ENCODE data around the gene C3orf18.

C3orf18 gene

DNA sequence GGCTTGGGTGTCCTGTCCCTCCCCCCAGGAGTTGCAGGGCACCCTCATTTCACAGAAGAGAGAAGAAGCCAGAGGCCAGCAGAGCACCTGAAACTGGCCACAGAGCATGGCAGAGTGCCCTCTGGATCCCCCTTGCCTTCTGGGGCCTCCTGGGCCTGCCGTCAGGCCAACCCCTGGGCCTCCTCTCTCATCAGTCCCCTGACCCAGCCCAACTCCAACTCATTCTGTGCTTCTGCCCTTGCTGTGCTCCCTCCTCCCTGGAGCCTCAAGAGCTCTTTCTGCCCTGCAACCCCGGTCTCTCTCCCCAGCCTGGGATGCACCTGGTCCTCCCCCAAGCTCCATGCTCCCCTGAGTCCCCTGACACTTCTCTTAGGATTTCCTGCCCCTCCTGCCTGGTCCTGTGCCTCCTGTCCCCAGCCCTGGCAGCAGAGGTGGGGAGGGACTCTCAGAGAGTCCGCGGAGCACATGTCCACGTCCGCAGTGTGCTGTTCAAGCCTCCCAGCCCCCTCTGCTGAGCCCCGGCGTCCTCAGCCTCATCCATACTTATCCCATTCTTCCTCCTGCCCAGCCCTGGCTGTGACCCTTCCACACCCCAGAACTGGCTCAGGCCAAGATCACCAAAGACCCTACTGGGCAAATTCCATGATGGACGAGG, 33.6 kb downstream of the C3orf18 start:
- H3K9me3 Mint-ChIP-seq: no peaks in the 10 kb centered on the region
- no peaks in the 10 kb centered on the region for H3K4me1 Mint-ChIP-seq (ENCODE audit: low read depth)
- H3K27me3 Mint-ChIP-seq: peaks cover 16% of the 10 kb centered on the region
- no peak overlapping the region for H3K4me3 Mint-ChIP-seq
- no peak overlapping the region for H3K27ac Mint-ChIP-seq
- H3K36me3 Mint-ChIP-seq (ENCODE audit: low read depth): no peaks in the 10 kb centered on the region

- Mint-ChIP-seq H3K4me3 (no peak overlapping the region), H3K4me1 (ENCODE audit: low read depth) (no peaks in the 10 kb centered on the region), H3K27me3 (peaks cover 20% of the 10 kb centered on the region), H3K9me3 (no peaks in the 10 kb centered on the region), H3K36me3 (ENCODE audit: low read depth) (no peaks in the 10 kb centered on the region), H3K27ac (no peak overlapping the region)
These were observed 34.2 kb downstream of the C3orf18 start for GRCh38 chr3:50533316-50533715.

DNA sequence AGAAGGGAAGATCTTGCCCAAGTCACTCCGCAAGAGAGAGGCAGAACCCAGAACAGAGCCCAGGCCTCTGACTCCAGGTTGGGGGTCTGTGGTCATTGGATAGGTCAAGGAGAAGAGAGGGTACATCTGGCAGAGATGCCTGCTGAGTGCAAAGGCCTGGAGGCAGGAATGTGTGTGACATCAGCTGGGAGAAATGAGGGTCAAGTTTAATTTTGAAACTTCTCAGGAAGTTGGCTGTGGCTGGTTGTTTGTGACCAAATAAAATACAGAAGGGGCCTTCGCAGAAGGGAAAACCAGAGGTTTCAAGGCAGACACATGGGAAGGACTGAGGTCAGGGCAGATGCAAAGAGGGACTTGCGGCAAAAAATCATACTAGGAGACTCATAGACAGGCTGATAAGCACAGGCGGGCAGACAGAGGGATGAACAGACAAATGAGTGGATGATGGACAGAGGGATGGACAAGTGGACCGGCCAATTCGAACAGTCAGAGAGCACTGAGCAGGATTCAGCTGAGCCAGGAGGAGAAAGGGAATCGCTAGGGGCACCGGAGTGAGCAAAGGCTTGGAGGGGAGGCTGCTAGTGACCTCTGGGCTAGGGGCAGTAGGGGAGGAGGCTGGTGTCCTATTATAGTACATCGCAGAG, 35.4 kb downstream of the C3orf18 start:
- H3K36me3 Mint-ChIP-seq (ENCODE audit: low read depth): no peaks in the 10 kb centered on the region
- H3K27ac Mint-ChIP-seq: no peak overlapping the region
- H3K4me3 Mint-ChIP-seq: no peak overlapping the region
- peaks cover 20% of the 10 kb centered on the region for H3K27me3 Mint-ChIP-seq
- no peaks in the 10 kb centered on the region for H3K4me1 Mint-ChIP-seq (ENCODE audit: low read depth)
- H3K9me3 Mint-ChIP-seq: no peaks in the 10 kb centered on the region

GRCh38 chr3:50531201-50531600, 36.3 kb downstream of the C3orf18 start:
- no peaks in the 10 kb centered on the region for H3K9me3 Mint-ChIP-seq
- H3K27me3 Mint-ChIP-seq: peaks cover 20% of the 10 kb centered on the region
- H3K4me3 Mint-ChIP-seq: no peak overlapping the region
- H3K27ac Mint-ChIP-seq: no peak overlapping the region
- H3K36me3 Mint-ChIP-seq (ENCODE audit: low read depth): no peaks in the 10 kb centered on the region
- H3K4me1 Mint-ChIP-seq (ENCODE audit: low read depth): no peaks in the 10 kb centered on the region

DNA sequence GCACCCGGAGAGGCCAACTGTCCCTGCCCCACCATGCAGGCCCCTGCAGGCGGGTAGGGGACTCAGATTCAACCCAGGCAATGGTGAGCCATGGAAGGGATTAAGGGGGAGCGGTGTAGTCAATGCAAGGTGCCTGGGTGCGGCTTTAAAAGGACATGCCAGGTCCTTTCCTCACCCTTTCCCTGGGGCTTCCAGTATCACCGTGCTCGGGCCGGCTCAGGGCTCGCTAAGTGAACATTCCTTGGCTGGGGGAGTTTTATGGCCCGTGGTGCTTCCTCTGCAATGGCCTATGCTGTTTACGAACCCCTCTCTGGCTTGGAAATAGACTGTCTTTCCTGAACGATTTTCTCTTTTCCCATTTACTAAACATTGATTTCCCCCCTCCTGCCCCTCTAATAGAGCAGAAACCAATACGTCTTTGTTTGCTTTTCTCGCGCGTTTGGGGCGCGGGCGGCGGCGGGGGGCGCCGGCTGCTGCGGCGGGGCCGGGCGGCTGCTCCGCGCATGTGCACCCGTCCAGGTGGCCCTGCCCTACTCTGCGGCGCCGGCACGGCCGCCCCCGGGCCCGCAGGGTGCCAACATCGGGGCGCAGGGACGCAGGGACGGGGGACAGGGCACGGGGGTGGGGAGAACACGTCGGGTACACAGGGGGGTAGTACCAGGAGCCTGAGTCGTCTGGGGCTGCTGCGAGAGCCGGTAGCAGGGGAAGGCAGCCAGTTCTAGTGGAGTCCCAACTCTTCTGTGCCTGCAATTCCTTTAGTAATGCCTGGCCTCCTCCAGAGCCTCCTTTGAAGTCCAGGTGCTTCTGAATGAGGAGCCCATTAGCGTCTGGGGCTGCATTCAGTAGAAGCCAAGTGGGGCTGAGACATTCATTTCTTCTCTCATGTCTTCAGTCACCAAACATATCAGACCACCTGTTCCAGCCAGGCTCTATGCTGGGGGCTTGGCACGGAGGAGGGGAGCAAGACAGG, 37.3 kb downstream of the C3orf18 start:
- peaks cover 20% of the 10 kb centered on the region for H3K27me3 Mint-ChIP-seq
- H3K4me3 Mint-ChIP-seq: no peak overlapping the region
- H3K27ac Mint-ChIP-seq: no peak overlapping the region

DNA sequence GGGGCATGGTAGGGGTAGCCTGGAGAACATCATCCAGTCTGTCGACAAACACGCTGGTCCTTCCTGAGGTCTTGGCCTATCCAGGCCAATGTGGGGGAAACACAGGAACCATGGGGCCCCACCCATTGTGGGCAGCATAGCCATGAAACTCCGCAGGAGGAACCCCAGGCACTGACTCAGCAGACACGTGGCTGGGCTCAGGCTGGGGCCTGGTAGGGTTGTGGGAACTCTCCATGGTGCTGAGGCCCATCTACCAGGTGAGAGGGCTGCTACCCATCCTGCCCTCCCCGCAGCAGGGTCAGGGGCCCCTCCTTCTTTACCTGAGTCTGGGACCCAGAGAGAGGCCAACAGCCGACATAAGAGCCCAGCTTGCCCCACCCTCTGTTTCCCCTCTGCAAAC, 41.6 kb downstream of the C3orf18 start:
- Mint-ChIP-seq H3K27ac (no peak overlapping the region), H3K4me1 (ENCODE audit: low read depth) (peaks cover 3% of the 10 kb centered on the region), H3K27me3 (peaks cover 14% of the 10 kb centered on the region), H3K4me3 (no peak overlapping the region), H3K36me3 (ENCODE audit: low read depth) (no peaks in the 10 kb centered on the region), H3K9me3 (no peaks in the 10 kb centered on the region)

More for the DNA sequence above, 37.3 kb downstream of the C3orf18 start:
- Mint-ChIP-seq H3K4me1 (ENCODE audit: low read depth) (peaks cover 3% of the 10 kb centered on the region), H3K36me3 (ENCODE audit: low read depth) (no peaks in the 10 kb centered on the region), H3K9me3 (no peaks in the 10 kb centered on the region)

- Mint-ChIP-seq H3K27ac (no peak overlapping the region), H3K27me3 (peaks cover 14% of the 10 kb centered on the region), H3K4me3 (no peak overlapping the region), H3K36me3 (ENCODE audit: low read depth) (no peaks in the 10 kb centered on the region), H3K9me3 (no peaks in the 10 kb centered on the region), H3K4me1 (ENCODE audit: low read depth) (peaks cover 3% of the 10 kb centered on the region)
These were observed 42.2 kb downstream of the C3orf18 start for GRCh38 chr3:50525191-50525910.

DNA sequence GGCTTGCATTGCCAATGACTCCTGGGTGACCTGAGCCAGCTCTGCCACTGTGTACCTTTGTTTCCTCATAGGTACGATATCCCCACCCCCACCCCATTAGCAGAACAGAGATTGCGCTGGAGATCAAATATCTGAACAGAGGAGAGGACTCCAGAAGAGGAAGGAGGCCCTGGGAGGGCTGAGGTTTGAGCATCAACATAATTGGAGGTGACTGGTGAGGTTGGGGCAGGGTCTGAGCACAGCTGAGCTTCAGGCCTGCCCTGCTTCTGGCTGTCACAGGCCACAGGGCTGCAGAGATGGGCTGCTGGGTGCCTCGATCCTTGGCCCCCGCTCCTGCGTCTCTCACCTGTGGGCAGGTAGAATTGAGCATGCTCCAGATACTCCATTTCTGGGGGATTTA, 42.8 kb downstream of the C3orf18 start:
- no peak overlapping the region for H3K27ac Mint-ChIP-seq
- H3K9me3 Mint-ChIP-seq: no peaks in the 10 kb centered on the region
- peaks cover 3% of the 10 kb centered on the region for H3K4me1 Mint-ChIP-seq (ENCODE audit: low read depth)
- no peak overlapping the region for H3K4me3 Mint-ChIP-seq
- H3K27me3 Mint-ChIP-seq: peaks cover 9% of the 10 kb centered on the region
- H3K36me3 Mint-ChIP-seq (ENCODE audit: low read depth): no peaks in the 10 kb centered on the region

DNA sequence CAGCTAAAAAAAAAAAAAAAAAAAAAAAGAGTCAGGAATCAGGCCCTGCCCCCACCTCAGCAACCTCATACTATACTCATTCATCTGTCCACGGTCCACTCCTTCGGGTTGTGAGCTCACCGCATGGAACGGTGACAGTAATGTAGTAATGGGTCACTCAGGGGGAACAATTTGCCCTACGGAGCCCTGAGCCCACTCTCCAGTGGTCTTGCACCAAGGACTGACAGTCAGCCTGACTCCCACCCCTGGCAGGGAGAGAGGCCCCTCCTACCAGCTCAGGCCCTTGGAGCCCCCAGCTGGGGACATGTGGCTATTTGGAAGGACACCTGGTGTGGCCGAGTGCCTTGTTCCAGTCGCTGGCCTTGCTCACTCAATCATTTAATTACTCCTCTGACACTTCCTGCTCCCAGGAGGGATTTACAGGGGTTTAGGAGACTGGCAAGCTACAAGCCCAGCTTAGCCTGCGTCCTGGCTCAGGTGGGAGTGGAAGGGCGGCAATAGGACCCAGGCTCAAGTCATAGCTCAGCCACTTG, 44.2 kb downstream of the C3orf18 start:
- no peak overlapping the region for H3K4me3 Mint-ChIP-seq
- H3K27me3 Mint-ChIP-seq: peaks cover 4% of the 10 kb centered on the region
- no peaks in the 10 kb centered on the region for H3K9me3 Mint-ChIP-seq
- no peaks in the 10 kb centered on the region for H3K36me3 Mint-ChIP-seq (ENCODE audit: low read depth)
- peaks cover 9% of the 10 kb centered on the region for H3K4me1 Mint-ChIP-seq (ENCODE audit: low read depth)
- no peak overlapping the region for H3K27ac Mint-ChIP-seq

DNA sequence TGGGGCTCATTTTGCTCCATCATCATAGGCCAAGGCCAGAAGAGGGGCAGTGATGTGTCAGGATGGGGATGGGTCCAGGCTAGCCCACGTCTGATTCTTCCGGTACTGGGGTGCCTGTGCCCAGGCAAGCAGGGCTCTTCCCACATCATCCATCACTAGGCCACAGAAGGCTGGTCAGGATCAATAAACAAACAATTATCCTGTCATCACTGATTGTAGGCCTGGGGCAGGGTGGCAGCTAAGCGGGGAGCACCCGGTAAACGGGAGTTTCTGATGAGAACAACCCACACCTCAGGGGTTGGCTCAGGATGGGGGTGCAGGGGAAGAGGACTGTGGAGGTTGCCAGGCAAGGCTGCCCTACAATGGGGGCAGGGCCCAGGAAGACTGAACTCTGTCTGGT, 46.0 kb downstream of the C3orf18 start:
- H3K4me3 Mint-ChIP-seq: no peak overlapping the region
- H3K4me1 Mint-ChIP-seq (ENCODE audit: low read depth): peaks cover 9% of the 10 kb centered on the region
- H3K36me3 Mint-ChIP-seq (ENCODE audit: low read depth): no peaks in the 10 kb centered on the region
- no peaks in the 10 kb centered on the region for H3K9me3 Mint-ChIP-seq
- H3K27ac Mint-ChIP-seq: no peak overlapping the region
- H3K27me3 Mint-ChIP-seq: peaks cover 4% of the 10 kb centered on the region

GRCh38 chr3:50520849-50521248, 46.7 kb downstream of the C3orf18 start:
- H3K27ac Mint-ChIP-seq: no peak overlapping the region
- H3K9me3 Mint-ChIP-seq: no peaks in the 10 kb centered on the region
- no peak overlapping the region for H3K4me3 Mint-ChIP-seq
- H3K36me3 Mint-ChIP-seq (ENCODE audit: low read depth): no peaks in the 10 kb centered on the region
- H3K27me3 Mint-ChIP-seq: peaks cover 4% of the 10 kb centered on the region
- peaks cover 12% of the 10 kb centered on the region for H3K4me1 Mint-ChIP-seq (ENCODE audit: low read depth)

GRCh38 chr3:50519471-50520089, 48.0 kb downstream of the C3orf18 start:
- H3K4me1 Mint-ChIP-seq (ENCODE audit: low read depth): peaks cover 9% of the 10 kb centered on the region
- H3K27ac Mint-ChIP-seq: no peak overlapping the region
- H3K4me3 Mint-ChIP-seq: no peak overlapping the region
- H3K9me3 Mint-ChIP-seq: no peaks in the 10 kb centered on the region
- H3K36me3 Mint-ChIP-seq (ENCODE audit: low read depth): no peaks in the 10 kb centered on the region
- peaks cover 4% of the 10 kb centered on the region for H3K27me3 Mint-ChIP-seq

DNA sequence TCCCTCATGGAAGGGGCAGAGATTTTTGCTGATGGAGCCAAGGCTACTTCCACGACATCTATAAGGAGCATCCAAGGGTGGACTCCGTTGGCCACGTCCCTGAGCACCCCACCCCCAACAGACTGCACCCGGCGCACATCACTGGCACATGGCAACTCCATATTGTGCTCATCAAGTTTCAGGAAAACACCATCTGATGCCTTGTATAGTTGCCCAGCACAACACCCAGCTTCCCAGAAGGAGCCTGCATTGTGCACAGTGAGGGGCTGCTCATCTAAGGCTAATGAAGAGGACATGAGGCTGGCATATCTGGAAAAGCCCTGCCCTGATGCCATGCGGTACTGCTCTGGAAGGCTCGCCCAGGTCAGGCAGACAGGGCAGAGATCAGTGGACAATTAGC, 49.1 kb downstream of the C3orf18 start:
- no peak overlapping the region for H3K4me3 Mint-ChIP-seq
- H3K4me1 Mint-ChIP-seq (ENCODE audit: low read depth): peaks cover 9% of the 10 kb centered on the region
- H3K36me3 Mint-ChIP-seq (ENCODE audit: low read depth): no peaks in the 10 kb centered on the region
- no peaks in the 10 kb centered on the region for H3K9me3 Mint-ChIP-seq
- peaks cover 4% of the 10 kb centered on the region for H3K27me3 Mint-ChIP-seq
- H3K27ac Mint-ChIP-seq: no peak overlapping the region

DNA sequence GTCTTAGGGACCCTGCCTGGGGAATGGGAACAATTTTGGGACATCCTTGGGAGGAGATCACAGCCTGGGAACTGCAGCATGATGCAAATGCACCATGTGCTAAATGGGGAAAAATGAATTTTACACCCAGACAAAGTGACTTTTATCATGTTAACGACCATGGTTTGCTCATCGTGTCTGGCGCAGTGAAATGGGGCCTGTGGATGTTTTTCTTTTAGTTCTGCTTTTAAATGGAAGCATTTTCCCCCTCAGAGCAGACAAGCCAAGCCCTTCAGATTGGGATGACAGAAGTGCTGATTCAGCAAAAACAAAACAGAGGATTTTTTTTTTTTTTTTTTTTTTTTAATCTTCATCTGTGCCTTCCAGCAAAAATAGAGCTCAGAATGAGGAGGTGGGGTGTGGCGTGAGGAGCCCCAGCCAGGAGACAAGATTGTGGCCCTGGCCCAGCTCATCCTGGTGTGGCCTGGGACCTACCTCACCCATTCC, 49.8 kb downstream of the C3orf18 start:
- Mint-ChIP-seq H3K4me3 (no peak overlapping the region), H3K27ac (no peak overlapping the region), H3K27me3 (peaks cover 4% of the 10 kb centered on the region), H3K4me1 (ENCODE audit: low read depth) (peaks cover 9% of the 10 kb centered on the region), H3K36me3 (ENCODE audit: low read depth) (no peaks in the 10 kb centered on the region), H3K9me3 (no peaks in the 10 kb centered on the region)
